AG09309 (cell line): ENCODE results near the gene NUMB.

Source experiments
- DNase-seq: peaks from one replicate; pipeline ENCODE4 v3.0.0-alpha.2; 2010; ENCODE audit warnings: low read depth
- H3K4me3 ChIP-seq: 2 replicates; pipeline ENCODE4 v1.5.1; 2011; ENCODE audit warnings: mild to moderate bottlenecking, low read depth, low read length, moderate library complexity; ENCODE audit not compliant: control insufficient read depth
- TF ChIP-seq, protein P1 (sequence below): IDR thresholded peaks from 2 replicates; pipeline ENCODE4 v1.5.1; 2011; ENCODE audit warnings: mild to moderate bottlenecking, low read depth, low read length, inconsistent platforms; ENCODE audit not compliant: insufficient read depth, control insufficient read depth; ENCODE audit errors: missing control alignments

Gene NUMB

DNA sequence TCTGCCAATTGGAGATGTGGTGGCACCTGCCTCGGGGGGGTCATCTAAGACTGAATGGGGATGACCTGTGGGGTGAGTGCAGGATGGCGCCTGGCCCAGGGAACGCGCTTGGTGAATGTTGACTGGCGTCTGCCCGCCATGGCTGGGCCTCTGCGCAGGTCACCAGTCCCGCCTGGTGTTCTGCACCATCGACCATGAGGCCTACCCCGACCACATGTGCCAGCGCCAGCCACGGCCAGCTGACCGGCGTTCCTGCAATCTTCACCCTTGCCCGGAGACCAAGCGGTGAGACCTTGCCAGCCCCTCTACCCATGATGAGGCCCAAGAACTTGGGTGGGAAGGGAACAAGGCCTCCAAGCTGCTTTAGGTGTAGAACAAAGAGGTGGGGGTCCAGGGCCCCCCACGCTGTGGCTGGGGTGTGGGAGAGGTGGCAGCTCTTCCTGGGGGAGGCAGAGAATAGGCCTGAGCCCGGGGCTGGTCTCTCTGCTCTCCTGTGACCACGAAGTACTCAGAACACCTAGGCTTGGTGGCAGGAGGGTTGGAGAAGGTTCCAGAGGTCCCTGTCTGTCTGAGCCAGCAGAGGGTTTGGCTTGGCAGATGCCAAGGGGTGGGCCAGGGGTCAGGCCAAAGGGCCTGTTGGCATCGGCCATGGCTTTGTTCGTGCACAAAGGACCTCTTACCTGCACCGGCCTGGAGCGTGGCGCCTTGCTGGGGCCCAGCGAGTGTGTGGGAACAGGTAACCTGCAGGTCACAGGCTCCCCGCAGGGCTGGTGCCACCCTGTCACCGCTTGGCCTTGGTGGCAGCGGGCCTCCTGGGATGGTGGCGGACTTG, 205.6 kb downstream of the NUMB start:
- TF ChIP-seq, protein P1, sequence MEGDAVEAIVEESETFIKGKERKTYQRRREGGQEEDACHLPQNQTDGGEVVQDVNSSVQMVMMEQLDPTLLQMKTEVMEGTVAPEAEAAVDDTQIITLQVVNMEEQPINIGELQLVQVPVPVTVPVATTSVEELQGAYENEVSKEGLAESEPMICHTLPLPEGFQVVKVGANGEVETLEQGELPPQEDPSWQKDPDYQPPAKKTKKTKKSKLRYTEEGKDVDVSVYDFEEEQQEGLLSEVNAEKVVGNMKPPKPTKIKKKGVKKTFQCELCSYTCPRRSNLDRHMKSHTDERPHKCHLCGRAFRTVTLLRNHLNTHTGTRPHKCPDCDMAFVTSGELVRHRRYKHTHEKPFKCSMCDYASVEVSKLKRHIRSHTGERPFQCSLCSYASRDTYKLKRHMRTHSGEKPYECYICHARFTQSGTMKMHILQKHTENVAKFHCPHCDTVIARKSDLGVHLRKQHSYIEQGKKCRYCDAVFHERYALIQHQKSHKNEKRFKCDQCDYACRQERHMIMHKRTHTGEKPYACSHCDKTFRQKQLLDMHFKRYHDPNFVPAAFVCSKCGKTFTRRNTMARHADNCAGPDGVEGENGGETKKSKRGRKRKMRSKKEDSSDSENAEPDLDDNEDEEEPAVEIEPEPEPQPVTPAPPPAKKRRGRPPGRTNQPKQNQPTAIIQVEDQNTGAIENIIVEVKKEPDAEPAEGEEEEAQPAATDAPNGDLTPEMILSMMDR, result no peak
- no peak for DNase-seq
- no peak overlapping the region for H3K4me3 ChIP-seq

DNA sequence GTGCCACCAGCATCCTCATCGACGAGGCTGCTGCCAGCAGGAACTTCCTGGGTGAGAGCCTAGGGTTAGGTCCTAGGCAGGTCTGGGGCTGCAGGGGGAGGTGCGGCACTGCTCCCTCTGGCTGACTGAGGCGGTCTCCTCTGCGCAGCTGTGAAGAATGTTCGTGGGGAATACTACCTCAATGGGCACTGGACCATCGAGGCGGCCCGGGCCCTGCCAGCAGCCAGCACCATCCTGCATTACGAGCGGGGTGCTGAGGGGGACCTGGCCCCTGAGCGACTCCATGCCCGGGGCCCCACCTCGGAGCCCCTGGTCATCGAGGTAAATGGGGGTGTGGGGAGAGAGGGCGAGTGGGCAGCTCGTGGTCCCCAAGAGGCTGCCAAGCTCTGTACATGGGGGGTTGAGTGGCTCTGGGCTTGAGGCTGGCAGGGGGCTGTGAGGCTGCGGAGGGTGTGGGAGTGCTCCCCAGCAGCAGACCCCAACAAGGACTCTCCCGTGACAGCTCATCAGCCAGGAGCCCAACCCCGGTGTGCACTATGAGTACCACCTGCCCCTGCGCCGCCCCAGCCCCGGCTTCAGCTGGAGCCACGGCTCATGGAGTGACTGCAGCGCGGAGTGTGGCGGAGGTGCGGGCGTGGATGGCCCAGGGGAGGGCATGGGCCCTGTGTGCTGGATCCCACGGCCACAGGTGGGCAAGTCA, 206.7 kb downstream of the NUMB start:
- no peak for DNase-seq
- TF ChIP-seq, protein P1, result no peak
- no peak overlapping the region for H3K4me3 ChIP-seq

DNA sequence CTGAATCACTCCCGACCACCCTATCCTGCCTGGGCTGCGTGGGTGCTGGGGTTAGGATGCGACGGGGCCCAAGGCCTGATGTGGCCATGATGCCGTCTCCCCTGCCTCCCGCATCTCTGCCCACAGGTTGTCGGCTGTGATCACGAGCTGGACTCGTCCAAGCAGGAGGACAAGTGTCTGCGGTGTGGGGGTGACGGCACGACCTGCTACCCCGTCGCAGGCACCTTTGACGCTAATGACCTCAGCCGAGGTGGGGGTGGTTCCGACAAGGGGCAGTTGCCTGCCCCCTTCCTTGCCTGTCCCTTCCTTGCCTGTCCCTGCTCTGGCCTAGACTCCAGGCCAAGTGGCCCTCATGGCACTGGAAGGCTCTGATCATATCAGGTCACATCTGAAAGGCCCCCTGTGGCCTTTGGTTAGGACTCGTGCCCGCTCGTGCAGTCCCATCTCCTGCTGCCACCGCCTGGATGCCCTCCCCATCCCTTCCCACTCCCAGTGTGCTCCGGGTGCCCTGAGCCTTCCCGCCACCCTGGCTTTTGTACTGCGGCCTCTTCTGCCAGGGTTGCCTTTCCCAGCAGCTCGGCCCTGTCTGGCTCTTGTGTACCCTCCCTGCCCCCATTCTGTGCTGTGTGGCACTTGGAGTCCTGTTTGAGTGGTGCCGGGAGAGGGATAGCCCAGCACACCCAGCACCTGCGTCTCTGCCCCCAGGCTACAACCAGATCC, 207.4 kb downstream of the NUMB start:
- H3K4me3 ChIP-seq, result no peak overlapping the region
- TF ChIP-seq, protein P1, result no peak
- DNase-seq, result no peak

DNA sequence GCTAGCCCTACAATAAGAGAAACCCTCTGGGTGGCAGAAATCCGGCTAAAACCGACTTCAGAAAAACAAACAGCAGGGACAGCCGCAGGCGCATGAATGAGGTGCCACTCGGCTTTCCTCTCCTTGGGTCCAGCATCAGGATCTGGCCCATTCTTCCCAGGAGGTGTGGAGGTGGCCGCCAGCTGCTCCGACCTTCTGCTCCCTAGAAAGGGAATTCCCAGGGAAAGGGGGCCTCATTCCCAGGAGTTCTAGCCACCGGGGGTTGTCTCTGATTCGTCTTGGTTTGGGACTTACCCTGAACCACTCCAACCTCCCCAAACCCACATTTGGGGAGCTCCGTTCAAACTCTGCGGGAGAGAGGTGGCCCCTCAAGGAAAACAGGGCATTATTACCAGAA, 208.0 kb downstream of the NUMB start:
- TF ChIP-seq, protein P1, result no peak
- DNase-seq, result no peak
- no peak overlapping the region for H3K4me3 ChIP-seq

DNA sequence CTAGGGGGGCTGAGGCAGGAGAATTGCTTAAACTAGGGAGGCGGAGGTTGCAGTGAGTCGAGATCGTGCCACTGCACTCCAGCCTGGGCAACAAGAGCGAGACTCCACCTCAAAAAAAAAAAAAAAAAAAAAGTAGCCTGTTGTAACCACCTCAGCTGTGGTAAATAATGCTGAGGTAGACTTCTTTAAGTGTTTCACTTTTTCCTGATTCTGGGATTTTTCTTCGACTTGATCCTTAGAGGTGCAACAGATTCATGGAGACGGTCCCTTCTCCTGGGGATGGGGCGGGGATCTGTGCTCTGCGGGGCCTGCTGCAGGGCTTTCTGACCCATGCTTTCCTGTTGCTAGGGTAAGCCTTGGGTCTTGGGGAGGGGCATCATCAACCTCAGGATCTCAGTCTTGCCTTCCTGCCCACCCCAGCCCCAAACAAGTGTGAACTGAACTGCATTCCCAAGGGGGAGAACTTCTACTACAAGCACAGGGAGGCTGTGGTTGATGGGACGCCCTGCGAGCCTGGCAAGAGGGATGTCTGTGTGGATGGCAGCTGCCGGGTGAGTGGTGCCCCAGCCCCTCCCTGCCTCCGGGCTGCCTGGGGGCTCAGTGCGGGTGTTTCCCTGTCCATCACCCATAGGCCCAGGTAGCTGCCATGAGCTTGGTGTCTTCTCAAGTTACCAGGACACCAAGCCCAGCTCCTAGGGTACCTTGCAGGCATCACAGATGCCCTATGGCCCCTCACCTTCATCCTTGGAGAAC, 208.6 kb downstream of the NUMB start:
- no peak overlapping the region for H3K4me3 ChIP-seq
- TF ChIP-seq, protein P1, result no peak
- no peak for DNase-seq

DNA sequence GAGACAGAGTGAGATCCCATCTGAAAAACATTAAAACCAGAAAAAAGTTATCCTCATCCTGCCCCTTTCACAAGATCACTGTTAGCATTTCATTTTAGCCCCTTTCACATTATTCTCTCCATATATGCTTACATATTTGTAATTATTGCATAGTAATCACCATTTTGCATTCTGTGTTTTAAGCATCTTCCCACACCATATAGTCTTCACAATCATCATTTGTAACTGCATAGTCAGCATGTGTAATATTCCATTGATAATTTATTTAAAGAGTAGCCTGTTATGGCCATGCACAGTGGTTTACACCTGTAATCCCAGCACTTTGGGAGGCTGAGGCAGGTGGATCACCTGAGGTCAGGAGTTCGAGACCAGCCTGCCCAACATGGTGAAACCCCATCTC, 209.2 kb downstream of the NUMB start:
- DNase-seq, result no peak
- TF ChIP-seq, protein P1, result no peak
- no peak overlapping the region for H3K4me3 ChIP-seq
